22Rv1 (cell line): ENCODE measurements around the gene L3MBTL4.

ENCODE experiments used
- CTCF ChIP-seq: fragments of 450-650 bp; IDR thresholded peaks from 2 replicates; pipeline ENCODE4 v1.5.1; 2017; ENCODE audit warnings: mild to moderate bottlenecking
- ZFX ChIP-seq: fragments of 450-650 bp; IDR thresholded peaks from 2 replicates; pipeline ENCODE4 v1.6.1; 2017; ENCODE audit warnings: antibody characterized with exemption, borderline replicate concordance

- TF ChIP-seq CTCF = no peak
- no peak for TF ChIP-seq ZFX
Observed at GRCh38 chr18:5963267-5963666, 451.4 kb downstream of the L3MBTL4 start.
